Measurements from ENCODE around the gene NHERF2.

The NHERF2 gene

GRCh38 chr16:1991588-1991947, 35.1 kb upstream of the NHERF2 start:
- no peak for DNase-seq (ENCODE audit: extremely low read depth, low read depth)
- no peak for TF ChIP-seq CTCF (IDR thresholded peaks at IDR 0.05; ENCODE audit: low read depth, low read length)

GRCh38 chr16:1991948-1992703, 34.6 kb upstream of the NHERF2 start:
- peak; percentile 62 for DNase-seq (ENCODE audit: extremely low read depth, low read depth)

GRCh38 chr16:1992704-1993317, 33.9 kb upstream of the NHERF2 start:
- DNase-seq (ENCODE audit: extremely low read depth, low read depth) = no peak
- no peak for TF ChIP-seq CTCF (IDR thresholded peaks at IDR 0.05; ENCODE audit: low read depth, low read length)

More at GRCh38 chr16:1991948-1992703, 34.6 kb upstream of the NHERF2 start:
- no peak for TF ChIP-seq CTCF (IDR thresholded peaks at IDR 0.05; ENCODE audit: low read depth, low read length)

GRCh38 chr16:1993731-1994131, 33.0 kb upstream of the NHERF2 start:
- TF ChIP-seq CTCF (IDR thresholded peaks at IDR 0.05; ENCODE audit: low read depth, low read length) = no peak
- DNase-seq (ENCODE audit: extremely low read depth, low read depth) = no peak

- DNase-seq (ENCODE audit: extremely low read depth, low read depth) = peak; percentile 61
- TF ChIP-seq CTCF (IDR thresholded peaks at IDR 0.05; ENCODE audit: low read depth, low read length) = no peak
These were observed 29.0 kb upstream of the NHERF2 start for GRCh38 chr16:1997494-1998359.

- TF ChIP-seq CTCF (IDR thresholded peaks at IDR 0.05; ENCODE audit: low read depth, low read length) = no peak
- DNase-seq (ENCODE audit: extremely low read depth, low read depth) = no peak
These were observed 28.3 kb upstream of the NHERF2 start for GRCh38 chr16:1998360-1998835.
